ENCODE data around the gene POLR3E.

Gene POLR3E

DNA sequence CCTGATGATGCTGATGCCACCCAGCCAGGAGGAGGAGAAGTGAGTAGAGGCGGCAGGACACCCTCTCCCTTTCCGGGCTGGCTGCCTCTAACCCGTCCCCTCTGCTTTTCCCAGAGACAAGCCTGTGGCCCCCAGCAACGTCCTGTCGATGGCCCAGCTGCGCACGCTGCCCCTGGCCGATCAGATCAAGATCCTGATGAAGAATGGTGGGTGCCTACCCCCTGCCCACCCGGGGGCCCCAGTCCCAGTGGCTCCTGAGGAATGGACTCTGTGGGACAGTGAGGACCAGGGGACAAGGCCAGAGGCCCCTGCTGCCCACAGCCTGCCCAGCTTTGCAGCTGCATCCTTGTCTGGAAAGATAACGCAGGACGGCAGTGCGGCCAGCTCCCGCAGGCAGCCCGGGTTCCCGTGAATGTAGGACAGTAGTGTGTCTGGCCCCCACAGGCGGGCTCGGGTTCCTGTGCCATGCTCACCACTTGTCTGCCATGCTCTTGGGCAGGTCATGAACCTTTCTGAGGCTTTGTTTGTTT lies 19.9 kb downstream of the POLR3E start:
- DNase-seq (ENCODE audit: low read depth in 2 of 2) = no peak

DNA sequence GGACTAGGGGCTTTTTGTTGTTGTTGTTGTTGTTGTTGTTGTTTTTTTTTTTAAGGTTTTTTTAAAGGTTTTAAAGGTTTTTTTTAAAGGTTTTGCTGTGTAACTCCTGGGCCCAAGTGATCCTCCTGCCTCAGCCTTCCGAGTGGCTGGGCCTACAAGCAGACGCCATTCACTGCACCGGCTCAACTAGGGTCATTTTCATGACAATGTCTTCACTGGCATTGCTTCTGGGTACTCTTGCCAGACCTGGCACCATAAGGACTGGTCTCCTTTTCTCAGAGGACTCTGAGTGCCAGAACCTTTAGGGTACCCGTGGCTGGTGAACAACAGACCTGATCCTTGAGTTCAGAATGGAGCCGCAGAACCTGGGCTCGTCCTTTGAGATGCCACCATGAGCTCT lies 20.4 kb downstream of the POLR3E start:
- no peak for DNase-seq (ENCODE audit: low read depth in 2 of 2)

DNA sequence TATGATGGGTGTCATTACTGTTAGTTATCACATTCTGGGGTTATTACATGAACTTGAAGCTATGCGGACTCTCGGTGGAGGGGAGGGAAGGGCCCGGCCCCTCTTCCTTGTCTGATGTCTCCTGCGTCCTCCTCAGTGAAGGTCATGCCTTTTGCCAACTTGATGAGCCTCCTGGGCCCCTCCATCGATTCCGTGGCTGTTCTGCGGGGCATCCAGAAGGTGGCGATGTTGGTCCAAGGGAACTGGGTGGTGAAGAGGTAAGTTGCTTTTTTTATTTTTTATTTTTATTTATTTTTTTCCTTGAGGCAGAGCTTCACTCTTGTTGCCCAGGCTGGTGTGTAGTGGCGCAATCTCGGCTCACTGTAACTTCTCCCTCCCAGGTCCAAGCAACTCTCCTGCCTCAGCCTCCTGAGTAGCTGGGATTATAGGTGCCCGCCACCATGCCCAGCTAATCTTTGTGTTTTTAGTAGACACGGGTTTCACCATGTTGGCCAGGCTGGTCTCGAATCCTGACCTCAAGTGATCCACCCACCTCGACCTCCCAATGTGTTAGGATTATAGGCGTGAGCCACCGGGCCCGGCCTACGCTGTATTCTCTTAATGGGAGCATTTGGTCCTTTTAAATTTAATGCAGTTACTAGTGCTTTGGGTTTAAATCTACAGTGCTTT lies 21.6 kb downstream of the POLR3E start:
- peak; percentile 37 to 44 for DNase-seq (ENCODE audit: low read depth in 2 of 2)

DNA sequence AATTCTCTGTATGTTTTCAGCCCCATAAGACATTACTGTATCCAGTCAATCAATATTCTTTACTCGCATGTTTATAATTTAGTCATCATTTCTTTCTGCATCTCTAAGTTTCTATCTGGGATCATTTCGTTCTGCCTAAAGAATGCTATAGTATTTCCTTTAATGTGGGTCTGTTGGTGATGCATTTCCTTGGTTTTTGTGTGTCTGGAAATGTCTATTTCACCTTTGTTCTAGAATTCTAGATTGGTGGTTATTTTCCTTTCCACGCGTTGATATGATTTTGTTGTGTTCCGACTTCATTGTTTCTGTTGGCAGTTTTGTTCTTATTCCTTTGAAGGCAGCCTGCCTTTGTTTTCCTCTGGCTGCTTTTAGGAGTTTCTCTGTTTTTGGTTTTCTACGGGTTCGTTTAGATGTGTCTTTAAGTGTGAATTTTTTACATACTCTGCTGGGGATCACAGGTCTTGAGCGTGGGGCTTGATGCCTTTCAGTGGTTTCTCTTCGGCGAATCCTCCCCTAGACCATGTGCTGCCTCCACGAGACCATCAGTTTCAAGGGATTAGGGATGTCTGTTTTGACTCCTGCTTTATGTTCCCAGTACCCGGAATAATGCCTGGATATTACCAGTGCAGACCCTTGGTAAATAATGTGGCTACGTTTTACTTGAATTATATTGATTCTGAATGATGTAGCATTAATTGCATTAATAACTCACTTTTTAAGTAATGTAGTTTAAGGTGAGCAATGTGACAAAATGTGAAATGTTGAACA lies 23.5 kb downstream of the POLR3E start:
- DNase-seq (ENCODE audit: low read depth in 2 of 2) = no peak

GRCh38 chr16:22321340-22322001 lies 24.3 kb downstream of the POLR3E start:
- peak; percentile 46 to 53 for DNase-seq (ENCODE audit: low read depth in 2 of 2)

- no peak for DNase-seq (ENCODE audit: low read depth in 2 of 2)
These were observed 24.8 kb downstream of the POLR3E start for GRCh38 chr16:22322021-22322471.

DNA sequence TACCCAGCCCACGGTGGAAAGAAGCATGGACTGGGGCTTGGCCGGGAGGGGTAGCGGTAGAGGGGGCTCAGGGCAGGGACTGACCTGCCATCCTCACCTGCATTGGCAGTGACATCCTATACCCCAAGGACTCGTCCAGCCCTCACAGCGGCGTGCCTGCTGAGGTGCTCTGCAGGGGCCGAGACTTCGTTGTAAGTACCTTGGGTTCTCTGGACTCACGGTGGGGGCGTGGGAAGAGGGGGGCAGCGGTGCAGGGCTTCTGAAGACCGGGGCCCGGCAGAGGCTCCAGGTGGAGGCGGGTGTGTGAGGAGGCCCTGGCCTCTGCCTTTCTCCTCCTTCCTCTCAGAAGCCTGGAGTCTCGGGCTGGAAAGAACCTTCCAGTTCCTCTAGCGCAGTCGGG lies 25.5 kb downstream of the POLR3E start:
- no peak for DNase-seq (ENCODE audit: low read depth in 2 of 2)

DNA sequence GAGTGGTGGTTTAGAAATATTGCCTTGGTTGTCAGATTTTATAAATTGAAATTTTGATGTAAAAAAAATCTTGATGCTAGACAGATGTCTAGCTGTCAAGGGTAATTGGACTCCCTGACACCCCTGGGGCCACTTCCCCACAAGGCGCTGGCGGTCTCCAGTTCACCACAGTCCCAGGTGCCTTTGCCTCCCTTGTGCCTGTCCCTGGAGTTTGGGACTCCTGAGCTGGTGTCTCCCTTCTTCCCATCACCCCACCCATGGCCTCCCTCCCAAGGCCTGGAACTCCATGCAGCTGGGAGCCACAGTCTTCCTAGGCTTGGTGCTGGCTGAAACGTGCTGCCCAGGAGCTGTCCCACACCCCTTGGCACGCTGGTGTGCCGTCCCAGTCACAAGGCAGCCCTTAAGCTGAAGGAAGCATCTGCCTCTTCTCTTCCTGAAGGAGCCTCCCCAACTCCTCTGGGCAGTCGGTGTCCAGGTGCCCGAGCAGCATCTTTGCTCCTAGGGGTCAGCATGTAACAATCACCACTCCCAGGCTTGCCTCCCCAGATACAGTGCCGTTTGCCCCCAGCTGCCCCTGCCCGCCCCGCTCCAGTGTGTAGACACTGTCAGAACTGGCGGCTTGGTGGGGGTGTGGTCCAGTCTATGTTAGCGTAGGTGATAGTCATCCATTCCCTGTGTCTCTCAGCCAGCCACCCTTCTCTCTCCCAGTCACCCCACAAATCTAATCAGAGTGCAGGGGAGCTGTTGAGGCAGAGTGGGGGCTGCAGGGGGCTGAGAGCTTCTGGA lies 26.2 kb downstream of the POLR3E start:
- DNase-seq (ENCODE audit: low read depth in 2 of 2) = no peak

GRCh38 chr16:22323959-22324786 lies 27.0 kb downstream of the POLR3E start:
- no peak for DNase-seq (ENCODE audit: low read depth in 2 of 2)

DNA sequence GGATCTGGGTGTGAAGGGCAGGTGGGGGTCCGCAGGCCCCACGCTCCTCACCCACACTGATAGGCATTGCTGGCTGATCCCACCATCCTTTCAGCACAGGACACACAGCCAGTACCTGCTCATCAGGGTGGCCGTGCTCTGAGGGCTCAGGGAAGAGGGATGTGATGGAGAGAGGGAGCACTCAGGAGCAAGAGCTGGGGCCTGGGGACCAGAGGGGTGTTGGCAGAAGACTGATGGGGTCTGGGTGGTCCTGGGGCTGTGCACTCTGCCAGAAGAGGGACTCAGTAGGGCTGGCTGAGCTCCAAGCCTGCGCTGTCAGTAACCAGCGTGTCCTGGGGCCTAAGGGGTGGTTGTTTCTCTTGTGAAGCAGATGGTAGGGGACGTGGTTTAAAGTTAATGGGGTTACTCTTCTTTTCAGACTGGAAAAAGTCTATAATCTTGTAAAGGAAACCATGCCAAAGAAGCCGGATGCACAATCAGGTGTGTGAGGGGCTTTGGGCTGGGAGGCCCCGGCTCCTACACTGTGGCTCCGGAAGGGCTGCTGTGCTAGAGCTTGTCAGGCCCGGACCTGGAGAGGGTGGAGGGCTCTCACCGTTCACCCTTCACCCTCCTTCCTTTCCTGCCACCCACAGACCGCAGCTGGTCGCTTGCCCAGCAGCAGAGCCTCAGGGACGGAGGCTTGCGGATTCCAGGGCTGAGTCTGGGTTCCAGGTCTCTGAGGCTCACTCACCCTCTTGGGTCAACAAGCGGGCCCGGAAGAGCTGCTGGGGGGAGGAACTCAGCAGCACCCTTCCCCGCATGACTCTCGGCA lies 27.8 kb downstream of the POLR3E start:
- no peak for DNase-seq (ENCODE audit: low read depth in 2 of 2)

GRCh38 chr16:22325598-22326368 lies 28.6 kb downstream of the POLR3E start:
- DNase-seq (ENCODE audit: low read depth in 2 of 2) = no peak

DNA sequence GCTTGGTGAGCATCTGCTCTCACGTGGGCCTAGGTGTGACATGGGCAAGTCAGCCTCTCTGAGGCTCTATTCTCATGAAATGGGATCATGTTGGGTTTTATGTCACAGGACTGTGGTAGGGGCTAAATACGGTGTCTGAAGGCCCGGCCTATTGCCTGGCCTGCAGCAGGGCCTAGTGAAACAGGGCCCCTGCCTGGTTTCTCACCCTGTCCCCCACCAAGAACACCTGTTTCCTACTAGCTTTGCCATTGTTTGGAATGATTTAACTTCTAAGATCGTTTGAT lies 29.1 kb downstream of the POLR3E start:
- no peak for DNase-seq (ENCODE audit: low read depth in 2 of 2)

DNA sequence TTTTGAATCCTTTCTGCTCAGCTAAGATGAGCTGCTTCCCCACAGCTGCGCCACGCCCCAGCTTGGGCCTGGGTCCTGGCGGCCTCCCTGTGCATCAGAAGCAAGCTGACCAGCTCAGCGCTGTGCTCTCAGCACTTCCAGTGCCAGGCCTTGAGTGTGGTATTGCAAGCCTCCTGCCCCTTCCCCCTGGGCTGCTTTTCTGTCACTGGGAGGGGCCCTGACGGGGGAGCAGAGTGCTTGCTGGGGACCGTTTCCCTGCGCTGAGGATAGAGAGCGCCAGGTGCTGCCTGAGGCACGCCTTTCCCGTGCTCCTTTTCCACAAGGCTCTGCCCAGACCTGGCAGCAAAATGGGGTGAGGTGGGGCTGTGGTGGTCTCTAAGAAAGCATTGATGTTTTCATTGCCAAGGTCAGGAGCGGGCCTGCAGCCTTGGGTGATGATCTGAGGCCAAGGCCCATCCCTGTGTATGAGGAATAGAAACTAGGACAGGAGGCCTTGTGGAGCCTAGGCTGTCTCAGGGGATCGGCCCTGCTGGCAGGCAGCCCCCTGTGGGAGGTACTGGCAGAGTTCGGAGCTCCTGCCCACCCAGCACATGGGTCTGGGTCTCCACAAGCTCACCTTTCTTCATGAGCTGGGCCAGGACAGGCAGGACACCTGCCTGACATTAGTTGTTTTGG lies 29.7 kb downstream of the POLR3E start:
- no peak for DNase-seq (ENCODE audit: low read depth in 2 of 2)

DNA sequence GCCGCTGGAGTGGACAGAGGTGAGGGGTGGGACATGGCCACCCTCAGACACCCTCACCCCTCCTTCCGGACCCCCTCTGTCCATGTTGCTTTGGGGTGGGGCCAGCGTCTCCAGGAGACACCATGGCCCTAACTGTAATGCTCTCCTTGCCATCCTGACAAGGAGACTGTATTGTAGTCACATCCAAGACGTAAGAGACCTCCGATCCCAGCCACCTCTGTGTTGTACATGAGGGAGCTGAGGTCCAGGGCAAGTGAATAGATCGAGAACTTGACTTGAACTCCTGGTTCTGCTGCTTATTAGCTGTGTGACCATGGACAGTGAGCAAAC lies 30.2 kb downstream of the POLR3E start:
- no peak for DNase-seq (ENCODE audit: low read depth in 2 of 2)

GRCh38 chr16:22328081-22328725 lies 31.0 kb downstream of the POLR3E start:
- no peak for DNase-seq (ENCODE audit: low read depth in 2 of 2)

DNA sequence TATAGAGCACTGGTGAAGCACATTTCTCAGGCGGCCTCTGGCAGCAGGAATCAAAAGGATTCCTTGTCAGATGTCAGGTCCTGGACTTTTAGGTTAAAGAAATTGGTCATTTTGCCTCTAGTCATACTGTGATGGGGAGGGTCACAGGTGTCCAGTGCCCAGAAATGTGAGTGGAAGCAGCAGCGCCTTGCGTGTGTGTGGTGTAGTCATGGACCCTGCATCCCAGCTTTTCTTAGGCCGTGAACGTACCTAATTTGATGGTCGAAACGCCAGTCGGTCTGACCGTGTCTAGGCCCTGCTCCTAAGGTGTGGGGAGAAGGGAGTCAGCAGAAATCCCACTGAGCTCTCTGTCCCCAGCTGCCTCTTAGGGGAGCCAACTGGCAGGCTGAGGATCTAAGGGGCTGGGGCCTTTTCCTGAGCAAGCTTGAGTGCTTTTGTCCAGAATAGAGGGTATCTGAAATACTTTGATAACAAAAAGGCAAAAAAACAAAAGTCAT lies 32.0 kb downstream of the POLR3E start:
- DNase-seq (ENCODE audit: low read depth in 2 of 2) = no peak

DNA sequence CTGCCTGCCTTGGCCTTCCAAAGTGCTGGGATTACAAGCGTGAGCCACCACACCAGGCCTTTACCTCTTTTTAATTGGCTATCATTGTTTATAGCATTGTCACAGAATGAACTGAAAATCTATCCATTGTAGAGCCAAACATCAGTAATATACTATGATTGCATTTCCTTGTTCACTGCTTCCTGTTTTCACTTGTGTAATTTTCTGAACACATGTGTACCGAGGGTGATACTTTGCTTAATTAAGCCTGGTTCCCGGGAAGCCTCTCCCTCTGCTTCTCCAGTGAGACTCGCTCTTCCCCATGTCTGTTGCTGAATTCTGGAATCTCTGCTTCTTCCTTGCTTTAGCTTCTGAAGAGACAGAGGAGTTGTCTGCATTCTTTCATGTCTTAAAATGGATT lies 33.1 kb downstream of the POLR3E start:
- DNase-seq (ENCODE audit: low read depth in 2 of 2) = no peak

DNA sequence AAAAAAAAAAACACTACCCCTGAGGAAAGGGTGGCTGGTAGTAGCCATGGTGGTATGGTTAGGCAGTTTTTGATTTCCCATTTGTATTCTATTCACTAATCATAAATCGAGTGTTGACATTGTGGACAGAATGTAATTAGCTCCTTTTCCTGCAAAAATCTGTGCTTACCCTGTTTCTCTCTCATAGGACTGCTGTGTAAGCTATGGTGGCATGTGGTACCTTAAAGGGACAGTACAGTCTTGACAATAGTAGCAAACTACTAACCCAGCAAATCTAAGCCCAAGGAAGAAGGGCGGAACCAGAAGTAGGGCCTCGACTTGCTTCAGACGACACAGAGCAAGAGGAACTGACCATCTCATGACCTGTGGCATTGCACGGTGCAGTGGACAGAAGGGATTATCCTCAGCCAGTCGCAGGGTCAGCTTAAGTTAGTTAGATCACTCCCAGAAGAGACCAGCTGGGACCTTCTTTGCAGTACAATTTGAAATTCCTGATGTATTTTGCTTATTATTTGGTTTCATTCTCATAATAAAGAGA lies 36.3 kb downstream of the POLR3E start:
- no peak for DNase-seq (ENCODE audit: low read depth in 2 of 2)
